ENCODE measurements around the gene GRIK5.
"Not testable (repeated sequence)": the region's sequence is repeated elsewhere in the genome, so short reads cannot be mapped to it uniquely, and the experiment has no call there.

Gene GRIK5

DNA sequence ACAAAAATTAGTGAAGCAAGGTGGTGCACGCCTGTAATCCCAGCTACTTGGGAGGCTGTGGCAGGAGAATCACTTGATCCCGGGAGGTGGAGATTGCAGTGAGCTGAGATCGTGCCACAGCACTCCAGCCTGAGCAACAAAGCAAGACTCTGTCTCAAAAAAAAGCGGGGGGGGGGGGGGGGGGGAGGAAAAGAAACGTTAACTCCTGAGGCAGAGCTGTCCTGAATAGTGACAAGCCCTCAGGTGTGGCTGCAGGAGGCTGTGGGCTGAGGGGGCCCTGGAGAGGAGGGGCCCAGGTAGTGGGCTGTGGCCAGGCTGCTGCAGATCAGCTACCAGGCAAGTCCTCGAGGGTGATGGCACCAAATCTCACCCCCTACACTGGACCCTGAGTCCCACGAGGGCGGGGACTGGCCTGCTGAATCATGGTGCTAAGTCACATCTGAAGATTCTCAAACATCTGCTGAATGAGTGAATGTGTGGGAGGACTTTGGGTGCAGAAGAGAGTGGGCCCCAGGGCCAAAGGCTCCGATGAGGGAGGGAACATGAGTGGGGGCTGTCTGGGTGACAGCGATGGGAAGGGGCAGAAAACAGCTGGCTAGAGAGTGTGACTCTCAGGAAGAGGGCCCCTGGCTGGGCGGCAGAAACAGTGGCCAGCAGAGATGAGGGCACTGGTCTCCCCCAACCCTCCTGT lies 51.4 kb downstream of the GRIK5 start:
- in situ Hi-C loops (cut with HindIII; ENCODE audit: low sequenced_read_pairs), result no loop called here

DNA sequence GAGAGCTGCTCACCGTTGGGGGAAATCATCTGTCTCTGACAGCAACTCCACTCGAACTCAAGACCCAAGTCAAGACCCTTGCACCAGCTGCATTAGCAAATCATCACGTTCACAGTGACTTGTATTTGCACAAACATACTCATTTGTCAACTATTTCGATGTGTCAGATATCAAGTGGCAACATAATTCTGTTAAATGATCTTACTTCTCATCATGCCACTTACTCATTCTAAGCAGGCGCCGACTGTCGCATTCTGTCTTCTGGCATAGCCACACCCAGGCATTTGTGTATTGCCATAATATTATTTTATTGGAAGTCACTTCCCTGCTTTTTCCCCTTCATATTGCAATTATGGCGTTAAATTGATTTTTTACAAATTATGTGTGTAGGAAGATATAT lies 53.0 kb downstream of the GRIK5 start:
- in situ Hi-C loops (cut with HindIII; ENCODE audit: low sequenced_read_pairs), result no loop called here

GRCh38 chr19:42012747-42013146 lies 57.3 kb downstream of the GRIK5 start:
- in situ Hi-C loops (cut with HindIII; ENCODE audit: low sequenced_read_pairs), result not testable (repeated sequence)

DNA sequence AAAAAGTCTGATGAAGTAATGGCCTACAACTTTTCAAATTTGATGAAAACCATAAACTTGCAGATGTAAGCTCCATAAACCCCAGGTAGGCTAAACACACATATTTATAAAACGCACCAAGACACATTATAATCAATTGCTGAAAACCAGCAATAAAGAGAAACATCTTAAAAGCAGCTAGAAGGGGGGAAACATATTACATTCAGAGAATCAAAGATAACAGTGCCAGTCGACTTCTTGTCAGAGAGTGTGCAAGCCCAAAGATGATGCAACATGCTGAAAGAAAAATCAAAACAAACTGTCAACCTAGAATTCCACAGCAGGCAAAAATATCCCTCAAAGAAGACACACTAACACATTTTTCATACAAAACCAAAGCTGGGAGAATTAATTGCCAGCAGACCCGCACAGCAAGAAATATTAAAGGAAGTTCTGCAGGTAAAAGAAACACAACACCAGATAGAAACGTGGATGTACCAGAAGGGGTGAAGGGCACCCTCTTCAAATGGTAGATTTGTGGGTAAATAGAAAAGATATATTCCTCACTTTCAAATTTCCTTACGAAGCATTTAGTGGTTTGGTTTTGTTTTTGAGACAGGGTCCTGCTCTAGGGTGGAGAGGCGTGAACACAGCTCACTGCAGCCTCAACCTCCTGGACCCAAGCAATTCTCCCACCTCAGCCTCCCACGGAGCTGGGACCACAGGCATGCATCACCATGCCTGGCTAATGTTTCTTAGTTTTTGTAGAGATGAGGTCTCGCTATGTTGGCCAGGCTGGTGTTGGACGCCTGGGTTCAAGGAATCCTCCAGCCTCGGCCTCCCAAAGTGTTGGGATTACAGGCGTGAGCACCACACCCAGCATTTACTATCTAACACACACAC lies 59.5 kb downstream of the GRIK5 start:
- in situ Hi-C loops (cut with HindIII; ENCODE audit: low sequenced_read_pairs), result no loop called here

DNA sequence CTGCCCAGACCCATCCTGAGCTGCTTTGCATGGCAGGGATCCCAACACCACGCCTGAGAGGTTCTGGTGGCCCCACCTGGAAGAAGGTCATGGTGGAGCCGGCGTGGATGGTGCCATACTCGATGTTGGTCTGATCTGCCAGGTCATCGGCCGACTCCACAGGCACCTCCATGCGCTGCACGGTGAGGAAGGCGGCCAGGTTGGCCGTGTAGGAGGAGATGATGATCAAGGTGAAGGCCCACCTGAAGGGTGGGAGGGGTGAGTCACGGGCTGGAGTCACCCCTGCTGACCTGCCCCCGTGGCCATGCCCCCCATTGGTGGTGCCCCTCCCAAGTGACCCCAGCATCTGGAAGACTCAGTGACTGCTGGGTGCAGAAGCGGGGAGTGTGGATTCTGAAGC lies 63.4 kb downstream of the GRIK5 start:
- in situ Hi-C loops (cut with HindIII; ENCODE audit: low sequenced_read_pairs), result no loop called here

- in situ Hi-C loops (cut with HindIII; ENCODE audit: low sequenced_read_pairs), result no loop called here
Observed at GRCh38 chr19:42005504-42005903, 64.5 kb downstream of the GRIK5 start.

GRCh38 chr19:42003506-42004294 lies 66.3 kb downstream of the GRIK5 start:
- in situ Hi-C loops (cut with HindIII; ENCODE audit: low sequenced_read_pairs), result no loop called here

GRCh38 chr19:41999878-42000208 lies 70.2 kb downstream of the GRIK5 start:
- in situ Hi-C loops (cut with HindIII; ENCODE audit: low sequenced_read_pairs), result no loop called here

- in situ Hi-C loops (cut with HindIII; ENCODE audit: low sequenced_read_pairs), result no loop called here
Observed at GRCh38 chr19:41999071-41999877, 70.7 kb downstream of the GRIK5 start.

DNA sequence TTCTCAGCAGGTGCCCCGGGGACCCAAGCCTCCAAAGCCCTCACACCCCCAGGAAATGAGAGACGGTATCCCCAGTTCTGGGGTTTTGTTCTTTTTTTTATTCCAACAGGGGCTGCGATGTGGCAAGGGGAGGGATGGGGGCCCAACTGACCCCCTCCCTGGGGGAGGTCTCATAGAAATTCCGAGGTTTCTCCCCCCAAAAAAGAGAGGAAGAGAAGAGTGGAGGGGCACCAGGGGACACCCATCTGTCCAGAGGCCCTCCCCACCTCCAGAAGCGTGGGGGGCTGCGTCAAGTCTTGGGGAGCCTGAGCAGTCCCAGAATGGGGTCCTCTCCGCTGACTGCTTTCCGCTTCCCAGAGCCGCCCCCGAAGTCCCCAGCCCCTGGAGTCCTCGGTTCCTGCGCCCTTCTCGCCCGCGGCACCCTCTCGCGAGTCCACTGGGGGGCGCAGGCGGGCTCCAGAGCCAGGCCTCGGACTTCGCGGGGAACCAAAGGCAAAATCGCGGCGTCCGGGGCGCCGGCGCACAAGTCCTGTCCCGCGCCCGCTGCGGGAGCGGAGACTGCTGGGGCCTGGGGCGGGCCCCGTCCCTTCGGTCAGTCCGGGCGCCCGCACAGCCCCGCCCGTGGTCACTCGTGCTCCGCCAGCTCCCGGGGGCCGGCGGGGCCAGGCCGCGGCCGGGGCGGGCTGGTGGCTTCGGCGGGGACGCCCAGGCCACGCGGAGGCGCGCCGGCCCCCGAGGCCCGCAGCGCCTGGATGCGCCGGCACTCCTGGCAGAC lies 71.6 kb downstream of the GRIK5 start:
- in situ Hi-C loops (cut with HindIII; ENCODE audit: low sequenced_read_pairs), result no loop called here

DNA sequence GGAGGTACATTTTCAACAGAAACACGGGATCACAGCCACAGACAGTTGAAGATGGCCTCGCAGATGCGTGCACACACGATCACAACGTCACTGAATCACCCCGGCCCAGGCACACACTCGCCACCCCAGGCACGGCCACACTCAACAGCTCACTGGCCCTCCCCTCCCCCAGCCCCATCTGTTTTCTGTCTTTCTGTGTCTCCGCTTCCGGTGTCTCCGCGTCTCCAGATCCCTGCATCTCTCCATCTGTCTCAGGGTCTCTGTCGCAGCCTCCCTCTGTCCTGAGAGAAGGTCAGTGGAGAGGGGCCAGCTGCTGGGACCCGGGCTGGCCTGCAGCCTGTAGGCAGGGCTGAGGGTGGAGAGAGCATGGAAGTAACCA lies 72.2 kb downstream of the GRIK5 start:
- in situ Hi-C loops (cut with HindIII; ENCODE audit: low sequenced_read_pairs), result no loop called here

- in situ Hi-C loops (cut with HindIII; ENCODE audit: low sequenced_read_pairs), result no loop called here
Observed at GRCh38 chr19:41997121-41997850, 72.7 kb downstream of the GRIK5 start.

DNA sequence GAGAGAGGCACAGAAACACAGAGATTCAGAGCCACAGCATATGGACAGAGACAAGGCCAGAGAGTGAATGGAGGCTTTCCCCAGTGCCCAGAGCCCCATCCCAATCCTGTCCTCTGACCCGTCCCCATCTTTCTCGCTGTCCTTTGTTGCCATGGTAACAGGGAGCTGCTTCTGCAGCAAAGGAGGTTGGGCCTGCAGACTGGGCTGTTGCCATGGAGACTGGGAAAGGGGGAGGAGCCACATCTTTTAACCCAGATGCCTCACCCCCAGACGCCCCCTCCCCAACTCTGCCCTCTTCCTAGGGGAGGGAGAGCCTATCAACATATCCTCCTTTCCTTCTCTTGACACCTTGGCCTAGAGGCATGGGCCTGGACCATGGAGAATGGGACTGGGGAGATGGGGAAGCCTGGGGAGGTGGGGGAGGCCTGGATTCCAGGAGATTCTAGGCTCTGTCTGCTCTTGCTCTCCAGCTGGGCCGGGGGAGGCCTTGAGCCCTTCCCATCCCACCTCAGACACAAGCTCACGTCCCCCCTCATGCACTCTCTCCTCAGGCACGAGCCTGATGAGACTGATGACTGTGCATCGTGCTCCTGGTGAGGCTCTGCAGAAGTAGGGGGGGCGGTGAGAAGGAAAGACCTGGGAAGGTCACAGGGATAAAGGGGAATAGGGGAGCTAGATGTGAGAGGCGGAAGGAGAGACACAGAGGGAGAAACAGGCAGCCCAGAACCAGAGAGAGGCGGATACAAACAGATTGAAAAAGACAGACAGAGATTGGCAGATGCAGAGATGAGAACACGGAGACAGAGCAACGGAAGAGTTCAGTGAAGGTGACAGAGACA lies 73.8 kb downstream of the GRIK5 start:
- in situ Hi-C loops (cut with HindIII; ENCODE audit: low sequenced_read_pairs), result no loop called here

DNA sequence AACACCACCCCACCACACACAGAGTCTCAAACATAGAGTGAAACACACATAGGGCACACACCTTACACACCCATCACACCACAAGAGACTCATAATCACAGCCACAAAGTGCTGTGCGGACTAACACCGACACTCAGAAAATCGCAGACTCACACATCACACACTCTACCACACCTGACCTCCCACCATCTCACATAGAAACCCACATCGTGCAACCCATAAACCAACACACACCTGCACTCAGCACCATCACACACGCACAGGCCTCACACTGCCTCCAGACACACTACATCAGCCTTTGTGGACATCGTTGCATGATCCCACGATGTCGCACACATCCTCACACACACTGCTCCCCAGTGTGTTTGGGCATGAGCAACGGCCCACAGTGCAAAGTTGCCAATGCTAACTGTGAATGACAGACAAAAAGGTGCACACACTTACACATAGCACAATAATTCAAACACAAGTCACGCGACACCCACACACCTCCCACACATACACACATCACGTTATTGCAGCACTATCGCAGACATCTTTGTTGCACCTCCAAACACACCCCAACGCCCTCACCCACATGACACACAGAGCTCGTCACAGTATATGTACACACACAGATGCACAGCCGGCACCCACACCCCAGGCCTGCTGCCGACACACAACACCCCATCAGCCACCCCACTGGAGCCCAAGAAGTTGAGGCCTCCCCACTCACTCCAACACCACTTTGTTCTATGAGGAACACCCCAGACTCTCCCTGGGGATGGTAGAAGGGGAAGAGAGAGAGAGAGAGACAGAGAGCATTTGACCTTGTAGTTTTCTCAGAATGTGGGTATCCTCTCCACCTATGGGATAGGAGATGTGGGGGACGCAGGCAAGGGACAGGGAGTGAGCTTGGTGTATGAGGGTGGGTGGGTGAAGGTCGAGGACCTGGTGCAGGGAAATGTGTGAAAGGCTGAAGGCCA lies 74.7 kb downstream of the GRIK5 start:
- in situ Hi-C loops (cut with HindIII; ENCODE audit: low sequenced_read_pairs), result no loop called here

DNA sequence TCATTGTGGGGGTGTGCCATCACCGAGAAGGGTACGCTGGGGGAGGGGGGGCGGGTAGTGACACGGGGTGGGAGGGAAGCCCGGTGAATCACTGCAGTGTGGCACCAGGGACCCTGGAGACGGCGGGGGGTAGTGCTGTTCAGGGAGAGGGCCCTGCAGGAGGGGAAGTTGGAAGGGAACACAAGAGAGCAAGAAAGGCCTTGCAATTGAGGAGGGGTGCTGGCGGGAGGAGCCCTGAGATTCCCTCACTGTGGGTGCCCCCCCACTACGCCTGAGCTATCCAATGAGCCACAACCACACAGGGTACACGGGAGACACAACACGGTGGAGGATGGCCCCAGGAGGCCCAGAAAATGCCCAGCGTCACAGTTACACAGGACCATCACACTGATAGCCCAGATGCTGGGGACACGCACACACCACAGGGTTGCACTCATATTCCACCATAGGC lies 75.5 kb downstream of the GRIK5 start:
- in situ Hi-C loops (cut with HindIII; ENCODE audit: low sequenced_read_pairs), result no loop called here

- in situ Hi-C loops (cut with HindIII; ENCODE audit: low sequenced_read_pairs), result no loop called here
Observed at GRCh38 chr19:41993612-41994483, 76.2 kb downstream of the GRIK5 start, which contains the start of gene ATP1A3. ATP1A3 (minus strand) TSS chr19:41994230; CDS start chr19:41994076, 154 bp downstream.

Data from DLD1 (cell line).